Nephron progenitor cell (in vitro differentiated cells): Measurements from ENCODE around the gene IL6ST.

Experiments used
- DNase-seq: peaks from one replicate; pipeline ENCODE4 v3.0.0; 2021
- H3K27ac Mint-ChIP-seq: 2 replicates; pipeline ENCODE4 v1.8.0; 2021; ENCODE audit warnings: mild to moderate bottlenecking, moderate library complexity, mixed read lengths
- H3K27me3 Mint-ChIP-seq: 2 replicates; pipeline ENCODE4 v1.8.0; 2021; ENCODE audit warnings: mild to moderate bottlenecking, low read depth, mixed read lengths; ENCODE audit not compliant: poor library complexity
- H3K36me3 Mint-ChIP-seq: 2 replicates; pipeline ENCODE4 v1.8.0; 2021; ENCODE audit warnings: low read depth, mixed read lengths
- H3K4me1 Mint-ChIP-seq: 2 replicates; pipeline ENCODE4 v1.8.0; 2021; ENCODE audit warnings: mixed read lengths
- H3K4me3 Mint-ChIP-seq: 2 replicates; pipeline ENCODE4 v1.8.0; 2021; ENCODE audit warnings: mild to moderate bottlenecking, moderate library complexity, mixed read lengths
- H3K9me3 Mint-ChIP-seq: 2 replicates; pipeline ENCODE4 v1.8.0; 2021; ENCODE audit warnings: mild to moderate bottlenecking, moderate library complexity, mixed read lengths
- TF ChIP-seq, protein P1 (sequence below): fragments of 200-600 bp; sonication (generic); IDR thresholded peaks from 2 replicates; pipeline ENCODE4 v1.5.0; 2021; ENCODE audit warnings: antibody characterized with exemption

IL6ST gene

DNA sequence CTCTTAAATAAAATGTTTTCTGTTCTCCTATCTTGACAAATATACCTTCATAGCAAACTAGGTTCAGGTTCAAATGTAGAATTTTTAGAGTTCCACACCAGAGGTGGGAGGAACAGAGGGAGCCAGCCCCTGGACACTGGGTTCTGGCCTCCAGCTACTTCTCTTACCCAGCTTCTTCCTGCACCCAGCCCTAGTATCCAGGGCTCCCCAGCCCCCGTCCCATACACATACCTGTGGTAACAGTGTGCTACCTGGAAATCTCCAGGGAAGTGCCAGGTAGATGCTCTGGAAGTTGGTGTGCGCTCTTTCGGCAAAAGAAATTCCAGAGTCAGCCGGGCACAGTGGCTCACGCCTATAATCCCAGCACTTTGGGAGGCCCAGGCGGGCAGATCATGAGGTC lies 33.9 kb upstream of the IL6ST start:
- Mint-ChIP-seq H3K36me3 (no peaks in the 10 kb centered on the region), H3K27me3 (no peaks in the 10 kb centered on the region), H3K4me1 (no peaks in the 10 kb centered on the region), H3K4me3 (no peak overlapping the region), H3K9me3 (peaks cover 3% of the 10 kb centered on the region), H3K27ac (no peak overlapping the region)
- TF ChIP-seq, protein P1, sequence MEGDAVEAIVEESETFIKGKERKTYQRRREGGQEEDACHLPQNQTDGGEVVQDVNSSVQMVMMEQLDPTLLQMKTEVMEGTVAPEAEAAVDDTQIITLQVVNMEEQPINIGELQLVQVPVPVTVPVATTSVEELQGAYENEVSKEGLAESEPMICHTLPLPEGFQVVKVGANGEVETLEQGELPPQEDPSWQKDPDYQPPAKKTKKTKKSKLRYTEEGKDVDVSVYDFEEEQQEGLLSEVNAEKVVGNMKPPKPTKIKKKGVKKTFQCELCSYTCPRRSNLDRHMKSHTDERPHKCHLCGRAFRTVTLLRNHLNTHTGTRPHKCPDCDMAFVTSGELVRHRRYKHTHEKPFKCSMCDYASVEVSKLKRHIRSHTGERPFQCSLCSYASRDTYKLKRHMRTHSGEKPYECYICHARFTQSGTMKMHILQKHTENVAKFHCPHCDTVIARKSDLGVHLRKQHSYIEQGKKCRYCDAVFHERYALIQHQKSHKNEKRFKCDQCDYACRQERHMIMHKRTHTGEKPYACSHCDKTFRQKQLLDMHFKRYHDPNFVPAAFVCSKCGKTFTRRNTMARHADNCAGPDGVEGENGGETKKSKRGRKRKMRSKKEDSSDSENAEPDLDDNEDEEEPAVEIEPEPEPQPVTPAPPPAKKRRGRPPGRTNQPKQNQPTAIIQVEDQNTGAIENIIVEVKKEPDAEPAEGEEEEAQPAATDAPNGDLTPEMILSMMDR = no peak
- DNase-seq = no peak

DNA sequence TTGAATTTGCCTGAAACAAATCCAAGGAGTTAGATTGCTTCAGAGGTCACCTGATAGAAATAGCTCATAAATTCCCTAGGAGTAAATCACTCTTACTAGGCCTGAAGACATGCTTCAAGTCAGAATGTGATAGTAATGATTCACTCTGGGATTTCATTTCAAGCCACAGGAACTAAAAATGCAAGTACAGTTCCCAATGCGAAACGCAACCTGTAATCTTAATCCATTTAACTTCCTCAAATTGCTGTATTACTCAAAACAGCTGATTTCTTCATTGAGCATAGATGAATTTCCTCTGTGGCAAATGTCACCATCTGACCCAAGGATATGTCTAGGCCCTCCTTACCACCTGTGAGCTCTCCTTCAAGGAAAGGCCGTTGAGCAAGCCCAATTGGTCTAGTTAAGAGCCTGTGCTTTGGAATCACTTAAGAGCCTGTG lies 32.1 kb upstream of the IL6ST start:
- Mint-ChIP-seq H3K27me3 (peaks cover 6% of the 10 kb centered on the region), H3K27ac (no peak overlapping the region), H3K4me3 (no peak overlapping the region), H3K36me3 (no peaks in the 10 kb centered on the region), H3K4me1 (no peaks in the 10 kb centered on the region), H3K9me3 (peaks cover 3% of the 10 kb centered on the region)
- DNase-seq = no peak
- TF ChIP-seq, protein P1 = no peak

DNA sequence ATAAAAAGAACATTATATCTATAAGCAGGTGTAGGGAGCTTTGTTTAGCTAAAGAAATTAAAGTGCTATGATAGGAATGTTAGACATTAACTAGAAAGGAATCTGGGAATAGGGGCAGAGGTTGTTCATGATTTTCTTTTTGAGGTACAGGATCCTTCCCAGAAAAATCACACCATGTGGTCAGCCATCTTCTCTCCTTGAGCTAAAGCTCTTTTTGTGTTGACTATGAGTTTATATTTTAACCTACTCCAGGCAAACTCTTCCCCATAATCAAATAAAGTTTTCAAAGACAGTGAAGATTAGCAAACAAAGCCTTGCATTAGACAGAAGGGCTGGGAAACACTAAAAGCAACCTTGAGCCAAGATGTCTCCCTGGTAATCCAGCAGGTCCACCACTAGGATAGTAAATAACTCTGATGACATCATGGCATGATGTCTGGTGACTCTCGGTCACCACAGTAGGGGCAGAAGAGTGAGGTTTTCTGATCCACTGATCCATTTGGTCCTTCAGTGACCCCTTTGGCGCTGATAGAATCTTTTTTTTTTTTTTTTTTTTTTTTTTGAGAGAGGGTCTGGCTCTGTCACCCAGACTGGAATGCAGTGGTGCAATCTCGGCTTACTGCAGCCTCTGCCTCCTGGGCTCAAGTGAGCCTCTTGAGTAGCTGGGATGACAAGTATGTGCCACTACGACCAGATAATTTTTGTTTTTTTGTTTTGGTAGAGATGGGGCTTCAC lies 30.6 kb upstream of the IL6ST start:
- no peak overlapping the region for H3K4me3 Mint-ChIP-seq
- no peaks in the 10 kb centered on the region for H3K36me3 Mint-ChIP-seq
- H3K4me1 Mint-ChIP-seq = no peaks in the 10 kb centered on the region
- peaks cover 6% of the 10 kb centered on the region for H3K27me3 Mint-ChIP-seq
- TF ChIP-seq, protein P1 = no peak
- H3K9me3 Mint-ChIP-seq = no peaks in the 10 kb centered on the region
- DNase-seq = no peak
- no peak overlapping the region for H3K27ac Mint-ChIP-seq

DNA sequence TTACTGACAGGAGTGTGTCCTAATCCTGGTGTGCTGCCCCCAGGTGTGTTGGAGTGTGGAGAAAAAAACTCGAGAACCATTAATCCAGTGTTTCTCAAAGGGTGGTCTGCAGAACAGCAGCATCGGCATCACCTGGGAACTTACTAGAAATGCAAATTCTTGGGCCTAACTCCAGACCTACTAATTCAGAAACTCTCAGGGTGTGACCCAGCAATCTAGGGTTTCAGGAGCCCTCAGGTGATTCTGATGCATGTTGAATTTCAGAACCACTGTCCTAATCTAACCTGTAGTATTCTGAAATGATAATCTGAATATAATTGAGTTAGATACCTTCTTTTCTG lies 30.0 kb upstream of the IL6ST start:
- Mint-ChIP-seq H3K27ac (no peak overlapping the region), H3K9me3 (no peaks in the 10 kb centered on the region), H3K4me1 (no peaks in the 10 kb centered on the region), H3K36me3 (no peaks in the 10 kb centered on the region), H3K4me3 (no peak overlapping the region), H3K27me3 (peaks cover 6% of the 10 kb centered on the region)
- DNase-seq = no peak
- TF ChIP-seq, protein P1 = no peak

DNA sequence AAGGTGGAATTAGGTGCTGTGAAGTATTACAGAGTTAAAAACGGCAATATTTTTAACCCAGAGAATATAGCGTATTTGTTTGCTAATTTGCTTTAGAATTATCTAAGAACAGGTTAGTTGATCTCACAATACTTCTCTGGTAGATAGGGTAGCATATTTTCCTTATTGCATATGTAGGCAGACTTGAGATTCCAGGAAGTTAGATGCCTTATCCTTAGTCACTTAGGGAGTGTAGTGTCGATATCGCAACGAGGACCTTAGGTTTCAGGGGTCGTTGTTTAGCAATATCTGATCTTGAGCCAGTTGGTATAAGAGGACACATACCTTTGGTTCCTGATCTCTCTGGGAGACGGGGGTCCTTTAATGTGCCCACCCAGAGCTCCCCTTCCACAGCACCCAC lies 28.5 kb upstream of the IL6ST start:
- TF ChIP-seq, protein P1 = no peak
- H3K27ac Mint-ChIP-seq = no peak overlapping the region
- H3K4me3 Mint-ChIP-seq = no peak overlapping the region

More for the DNA sequence above, 28.5 kb upstream of the IL6ST start:
- no peaks in the 10 kb centered on the region for H3K4me1 Mint-ChIP-seq
- no peaks in the 10 kb centered on the region for H3K36me3 Mint-ChIP-seq
- no peak for DNase-seq
- H3K9me3 Mint-ChIP-seq = no peaks in the 10 kb centered on the region
- H3K27me3 Mint-ChIP-seq = peaks cover 6% of the 10 kb centered on the region
